Measurements from ENCODE around the gene PISD. TPM values are rescaled to one million over a fixed set of nuclear protein-coding genes. Genes with fewer than 3 reads are reported as not detected.
"Not testable (repeated sequence)": the region's sequence is repeated elsewhere in the genome, so short reads cannot be mapped to it uniquely, and the experiment has no call there.

Gene PISD
- total RNA-seq, 1 experiment from 2014 or later, result 46.4 TPM

DNA sequence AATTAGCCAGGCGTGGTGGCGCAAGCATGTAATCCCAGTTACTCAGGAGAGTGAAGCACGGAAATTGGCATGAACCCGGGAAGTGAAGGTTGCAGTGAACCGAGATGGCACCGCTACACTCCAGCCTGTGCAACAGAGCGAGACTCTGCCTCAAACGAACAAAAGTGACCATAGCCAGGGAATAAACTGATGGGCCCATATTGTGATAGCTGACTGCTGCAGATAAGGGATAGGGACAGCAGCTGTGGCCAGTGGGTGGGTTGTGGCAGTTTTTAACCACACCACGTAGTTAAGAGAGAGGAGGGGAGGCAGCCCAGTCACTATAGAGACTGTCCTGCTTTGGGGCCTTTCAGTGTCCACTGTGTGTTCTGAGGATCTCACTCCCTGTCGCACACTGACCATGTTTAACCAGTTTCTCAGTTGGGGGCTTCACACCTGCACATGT lies 58.9 kb downstream of the PISD start:
- Histone ChIP-seq H3K4me1 (replicated peaks; ENCODE audit: insufficient read depth) (peaks cover 19% of the 10 kb centered on the region), H3F3A (ENCODE audit: insufficient read depth, low read depth) (peaks cover 20% of the 10 kb centered on the region), H3K9me2 (ENCODE audit: insufficient read depth) (no peaks in the 10 kb centered on the region), H3K36me3 (ENCODE audit: low read depth) (no peaks in the 10 kb centered on the region), H3K27me3 (ENCODE audit: insufficient read depth, low read depth) (no peaks in the 10 kb centered on the region), H2AFZ (no peak overlapping the region), H4K20me1 (ENCODE audit: insufficient read depth) (no peaks in the 10 kb centered on the region), H3K9me3 (ENCODE audit: insufficient read depth, low read depth) (no peaks in the 10 kb centered on the region), H3K27ac (peak overlapping the region; percentile 30), H3K4me2 (no peak overlapping the region), H3K79me2 (ENCODE audit: low read depth) (no peaks in the 10 kb centered on the region), H3K4me3 (no peak overlapping the region)
- intact Hi-C loops (cut with micrococcal nuclease; ENCODE audit: unreplicated experiment), result loop anchor here (5.0 kb wide), 2 partner anchors 41 to 59 kb away; partner anchors contain the start of gene PISD
- BruUV-seq (replicated peaks), result no TSS peak
- TF ChIP-seq EZH2 (IDR thresholded peaks at IDR 0.05; ENCODE audit: low read depth), result no peak
- TF ChIP-seq, protein P1, sequence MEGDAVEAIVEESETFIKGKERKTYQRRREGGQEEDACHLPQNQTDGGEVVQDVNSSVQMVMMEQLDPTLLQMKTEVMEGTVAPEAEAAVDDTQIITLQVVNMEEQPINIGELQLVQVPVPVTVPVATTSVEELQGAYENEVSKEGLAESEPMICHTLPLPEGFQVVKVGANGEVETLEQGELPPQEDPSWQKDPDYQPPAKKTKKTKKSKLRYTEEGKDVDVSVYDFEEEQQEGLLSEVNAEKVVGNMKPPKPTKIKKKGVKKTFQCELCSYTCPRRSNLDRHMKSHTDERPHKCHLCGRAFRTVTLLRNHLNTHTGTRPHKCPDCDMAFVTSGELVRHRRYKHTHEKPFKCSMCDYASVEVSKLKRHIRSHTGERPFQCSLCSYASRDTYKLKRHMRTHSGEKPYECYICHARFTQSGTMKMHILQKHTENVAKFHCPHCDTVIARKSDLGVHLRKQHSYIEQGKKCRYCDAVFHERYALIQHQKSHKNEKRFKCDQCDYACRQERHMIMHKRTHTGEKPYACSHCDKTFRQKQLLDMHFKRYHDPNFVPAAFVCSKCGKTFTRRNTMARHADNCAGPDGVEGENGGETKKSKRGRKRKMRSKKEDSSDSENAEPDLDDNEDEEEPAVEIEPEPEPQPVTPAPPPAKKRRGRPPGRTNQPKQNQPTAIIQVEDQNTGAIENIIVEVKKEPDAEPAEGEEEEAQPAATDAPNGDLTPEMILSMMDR (conservative IDR thresholded peaks at IDR 0.05), result no peak
- ChIA-PET POLR2A (ENCODE audit: unreplicated experiment) (interaction anchor here (0.7 kb wide), 1 partner anchor 18 kb away, joined by 3 read pairs; no protein-coding TSS in a partner anchor), CTCF (no interaction called here)
- no peak for DNase-seq

DNA sequence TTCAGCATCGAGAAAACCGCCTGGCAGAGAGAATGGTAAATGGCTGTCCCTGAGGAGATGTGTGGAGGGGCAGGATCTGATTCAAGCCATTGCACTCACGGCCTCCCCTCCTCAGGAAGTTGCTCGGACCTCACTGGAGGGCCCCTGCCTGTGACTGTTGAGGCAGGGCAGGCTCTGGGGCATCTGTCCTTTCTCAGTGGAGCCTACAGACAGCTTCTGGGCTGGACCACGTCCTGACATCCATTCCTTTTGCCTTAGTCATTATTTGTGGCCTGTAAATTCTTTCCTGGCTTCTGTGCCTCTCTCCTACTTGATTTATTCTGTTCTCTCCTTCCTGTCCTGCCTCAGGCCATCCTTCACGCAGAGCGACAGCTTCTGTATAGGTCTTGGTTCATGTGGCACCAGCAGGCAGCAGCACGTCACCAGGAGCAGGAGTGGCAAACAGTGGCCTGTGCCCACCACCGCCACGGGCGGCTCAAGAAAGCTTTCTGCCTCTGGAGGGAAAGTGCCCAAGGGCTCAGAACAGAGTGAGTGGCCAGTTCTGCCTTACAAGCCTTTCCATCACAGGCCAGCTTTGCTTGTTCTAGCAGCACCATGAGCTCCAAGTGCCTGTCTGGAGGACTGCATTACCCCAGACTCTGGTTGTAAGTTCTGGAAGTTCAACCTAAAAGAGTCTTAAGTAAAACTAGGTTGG lies 59.6 kb downstream of the PISD start:
- Histone ChIP-seq H2AFZ (no peak overlapping the region), H3K4me2 (peak overlapping the region; percentile 12; the same call in 1 of the 2 replicates), H3K9me3 (ENCODE audit: insufficient read depth, low read depth) (no peaks in the 10 kb centered on the region), H3F3A (ENCODE audit: insufficient read depth, low read depth) (peaks cover 20% of the 10 kb centered on the region), H3K4me1 (replicated peaks; ENCODE audit: insufficient read depth) (peaks cover 19% of the 10 kb centered on the region), H3K9me2 (ENCODE audit: insufficient read depth) (no peaks in the 10 kb centered on the region), H4K20me1 (ENCODE audit: insufficient read depth) (no peaks in the 10 kb centered on the region), H3K79me2 (ENCODE audit: low read depth) (no peaks in the 10 kb centered on the region), H3K27ac (peak overlapping the region; percentile 30), H3K4me3 (no peak overlapping the region), H3K36me3 (ENCODE audit: low read depth) (no peaks in the 10 kb centered on the region), H3K27me3 (ENCODE audit: insufficient read depth, low read depth) (no peaks in the 10 kb centered on the region)
- BruUV-seq (replicated peaks), result no TSS peak
- ChIA-PET CTCF (no interaction called here), POLR2A (ENCODE audit: unreplicated experiment) (interaction anchor here (0.6 to 0.7 kb wide), 3 partner anchors 18 to 394 kb away, joined by 3 to 18 read pairs (median 3); partner anchors contain the start of gene DRG1)
- peak; percentile 73 to 90 for DNase-seq
- TF ChIP-seq, protein P1 (conservative IDR thresholded peaks at IDR 0.05), result no peak
- TF ChIP-seq EZH2 (IDR thresholded peaks at IDR 0.05; ENCODE audit: low read depth), result no peak
- intact Hi-C loops (cut with micrococcal nuclease; ENCODE audit: unreplicated experiment), result loop anchor here (1.0 to 5.0 kb wide), 3 partner anchors 16 to 60 kb away; partner anchors contain the start of gene PISD

DNA sequence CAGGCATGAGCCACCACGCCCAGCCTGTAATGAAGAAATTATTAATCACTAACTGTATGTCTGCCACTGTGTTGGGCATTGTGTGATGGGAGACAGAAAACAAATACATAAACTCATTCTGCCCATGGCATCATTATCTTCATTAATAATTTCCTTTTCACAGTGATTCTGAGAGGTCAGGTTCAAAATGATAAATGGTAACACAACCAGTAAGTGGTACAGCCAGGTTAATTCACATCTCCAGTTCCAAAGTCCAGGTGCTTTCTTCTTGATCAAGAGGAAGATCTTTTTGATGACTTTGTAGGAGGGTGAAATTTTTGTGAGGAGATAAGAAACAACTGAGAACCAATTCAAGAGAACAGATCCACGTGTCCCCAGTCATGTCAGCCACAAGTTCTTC lies 66.7 kb downstream of the PISD start:
- Histone ChIP-seq H3K4me1 (replicated peaks; ENCODE audit: insufficient read depth) (no peaks in the 10 kb centered on the region), H3K27me3 (ENCODE audit: insufficient read depth, low read depth) (no peaks in the 10 kb centered on the region), H3K79me2 (ENCODE audit: low read depth) (no peaks in the 10 kb centered on the region), H3K9me2 (ENCODE audit: insufficient read depth) (no peaks in the 10 kb centered on the region), H3F3A (ENCODE audit: insufficient read depth, low read depth) (no peaks in the 10 kb centered on the region; the same call in 1 of the 2 replicates), H4K20me1 (ENCODE audit: insufficient read depth) (no peaks in the 10 kb centered on the region), H2AFZ (no peak overlapping the region), H3K36me3 (ENCODE audit: low read depth) (no peaks in the 10 kb centered on the region), H3K4me2 (no peak overlapping the region), H3K4me3 (no peak overlapping the region), H3K9me3 (ENCODE audit: insufficient read depth, low read depth) (no peaks in the 10 kb centered on the region), H3K27ac (no peak overlapping the region)
- POLR2A ChIA-PET (ENCODE audit: unreplicated experiment), result no interaction called here
- no TSS peak for BruUV-seq (replicated peaks)
- intact Hi-C loops (cut with micrococcal nuclease; ENCODE audit: unreplicated experiment), result no loop called here
- TF ChIP-seq EZH2 (IDR thresholded peaks at IDR 0.05; ENCODE audit: low read depth), result no peak
- TF ChIP-seq, protein P1 (conservative IDR thresholded peaks at IDR 0.05), result no peak
- DNase-seq, result no peak
- CTCF ChIA-PET, result no interaction called here

DNA sequence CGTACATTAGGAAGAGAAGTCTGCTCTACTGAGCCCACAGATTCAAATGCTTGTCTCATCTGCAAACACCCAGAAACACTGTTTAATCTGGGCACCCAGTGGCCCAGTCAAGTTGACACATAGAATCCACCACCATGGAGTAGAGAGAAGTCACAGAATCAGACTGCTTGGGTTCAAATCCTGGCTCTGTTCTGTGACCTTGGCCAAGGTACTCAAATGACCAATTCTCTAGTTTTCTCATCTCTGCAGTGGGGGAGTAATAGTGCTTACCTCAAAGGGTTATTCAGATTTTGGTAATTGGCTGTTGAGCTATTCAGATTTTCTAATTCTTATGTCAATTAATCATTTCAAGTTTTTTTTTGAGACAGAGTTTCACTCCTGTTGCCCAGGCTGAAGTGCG lies 71.9 kb downstream of the PISD start:
- Histone ChIP-seq H3K4me1 (replicated peaks; ENCODE audit: insufficient read depth) (peaks cover 41% of the 10 kb centered on the region), H3F3A (ENCODE audit: insufficient read depth, low read depth) (peaks cover 29% of the 10 kb centered on the region)
- H3K27ac ChIP-seq; H3K9me3 ChIP-seq (ENCODE audit: insufficient read depth, low read depth); H3K4me2 ChIP-seq; H3K79me2 ChIP-seq (ENCODE audit: low read depth); H4K20me1 ChIP-seq (ENCODE audit: insufficient read depth); H3K27me3 ChIP-seq (ENCODE audit: insufficient read depth, low read depth); intact Hi-C loops (cut with micrococcal nuclease; ENCODE audit: unreplicated experiment); H2AFZ ChIP-seq; H3K36me3 ChIP-seq (ENCODE audit: low read depth); DNase-seq; BruUV-seq (replicated peaks); POLR2A ChIA-PET (ENCODE audit: unreplicated experiment); H3K4me3 ChIP-seq; CTCF ChIA-PET; H3K9me2 ChIP-seq (ENCODE audit: insufficient read depth): not testable (repeated sequence)

Measured in PC-9 (cell line).